Activated T-cell treated with anti-CD3 and anti-CD28 coated beads, Interleukin-2, amount 50 U/mL, for 4 hours (primary cell): ENCODE measurements around the gene NDUFV2. TPM values are rescaled to one million over a fixed set of nuclear protein-coding genes. Genes with fewer than 3 reads are reported as not detected.
A peak's percentile ranks its signal among the peaks of the same experiment; 100 is the strongest.

Experiments used
- ATAC-seq, 2 donors: fragments of 200-7000 bp; cut with Tn5 transposase; one replicate each; pipeline ENCODE4 v1.10.0; 2021
- DNase-seq: peaks from one replicate; pipeline ENCODE4 v3.0.0-alpha.2; 2020
- H3K27me3 Mint-ChIP-seq: one replicate; pipeline ENCODE4 v1.8.0; 2021; ENCODE audit warnings: low read depth, mixed read lengths
- H3K36me3 Mint-ChIP-seq: one replicate; pipeline ENCODE4 v1.8.0; 2022; ENCODE audit warnings: mixed read lengths; ENCODE audit not compliant: insufficient read depth
- H3K4me1 Mint-ChIP-seq: one replicate; pipeline ENCODE4 v1.8.0; 2021; ENCODE audit warnings: low read depth, mixed read lengths
- H3K4me3 Mint-ChIP-seq: one replicate; pipeline ENCODE4 v1.8.0; 2021; ENCODE audit warnings: mild to moderate bottlenecking, moderate library complexity, mixed read lengths
- H3K9me3 Mint-ChIP-seq: one replicate; pipeline ENCODE4 v1.8.0; 2021; ENCODE audit warnings: mixed read lengths
- total RNA-seq, 3 donors: library from RNA; stranded (reverse); gene quantifications; one replicate each; pipeline ENCODE4 v1.2.1, GENCODE V29; 2021

Gene NDUFV2
- total RNA-seq, 3 donors from 2014 or later = 254 to 279 (median 265) TPM

DNA sequence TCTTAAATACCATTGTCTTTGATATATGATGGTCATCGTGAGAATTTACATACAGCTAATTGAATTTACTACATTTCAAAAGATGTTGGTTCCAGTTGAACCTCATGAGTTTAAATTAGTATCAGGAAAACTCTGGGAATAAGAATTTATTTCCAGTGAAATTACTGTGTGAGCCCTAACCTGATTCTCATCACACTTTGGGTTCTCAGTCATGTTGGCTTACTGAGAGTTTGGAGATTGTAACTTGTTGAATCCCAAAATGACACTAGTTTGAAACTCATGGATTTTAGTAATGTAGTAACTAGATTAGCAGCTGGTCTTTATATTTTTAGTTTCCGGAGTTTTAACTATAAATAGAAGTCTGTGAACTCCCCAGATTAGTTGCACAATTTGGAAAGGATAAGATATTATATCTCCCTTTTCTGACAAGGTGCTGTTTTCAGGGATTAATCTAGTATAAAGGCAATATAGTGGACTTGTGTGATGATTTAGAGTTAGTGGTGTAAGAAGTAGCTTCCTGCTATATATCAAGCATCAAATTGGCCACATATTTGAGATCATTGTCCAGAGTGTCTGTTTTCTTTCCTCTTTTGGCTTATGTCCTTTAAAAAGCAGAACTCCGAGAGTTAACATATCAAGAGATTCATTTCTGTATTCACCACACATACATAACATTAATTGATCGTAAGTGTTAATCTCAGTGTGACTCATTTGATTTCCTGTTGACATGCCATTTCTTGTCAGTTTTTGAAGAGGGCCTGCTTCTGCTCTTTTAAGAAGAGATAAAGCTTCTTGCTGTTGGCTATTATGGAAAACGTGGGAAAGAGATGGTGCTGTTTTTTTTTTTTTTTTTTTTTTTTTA is 15.7 kb downstream of the NDUFV2 start:
- Mint-ChIP-seq H3K36me3 (peaks cover 36% of the 10 kb centered on the region), H3K4me3 (peak overlapping the region; percentile 89), H3K27me3 (no peaks in the 10 kb centered on the region), H3K4me1 (peaks cover 80% of the 10 kb centered on the region), H3K9me3 (no peaks in the 10 kb centered on the region)
- DNase-seq (no peak), ATAC-seq (peak; percentile 55)

DNA sequence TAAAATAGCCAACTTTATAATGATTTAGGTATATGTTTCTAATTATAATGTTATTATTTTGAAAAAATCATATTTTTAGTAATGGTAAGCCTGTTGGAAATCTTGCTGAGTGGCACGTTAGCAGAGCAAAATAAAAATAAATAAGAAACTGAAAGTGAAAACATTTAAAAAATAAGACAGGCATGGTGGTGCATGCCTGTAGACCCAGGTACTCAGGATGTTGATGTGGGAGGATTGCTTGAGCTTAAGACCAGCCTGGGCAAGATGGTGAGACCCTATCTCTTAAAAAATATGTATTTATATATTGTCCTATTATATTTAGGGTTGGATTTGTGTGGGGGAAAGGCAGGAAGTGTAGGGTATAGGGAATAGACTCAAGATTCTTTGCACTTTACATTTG is 18.3 kb downstream of the NDUFV2 start:
- no peak for DNase-seq
- Mint-ChIP-seq H3K27me3 (no peaks in the 10 kb centered on the region), H3K4me3 (peak overlapping the region; percentile 56), H3K36me3 (peaks cover 44% of the 10 kb centered on the region), H3K4me1 (peaks cover 73% of the 10 kb centered on the region), H3K9me3 (no peaks in the 10 kb centered on the region)
- no peak for ATAC-seq

DNA sequence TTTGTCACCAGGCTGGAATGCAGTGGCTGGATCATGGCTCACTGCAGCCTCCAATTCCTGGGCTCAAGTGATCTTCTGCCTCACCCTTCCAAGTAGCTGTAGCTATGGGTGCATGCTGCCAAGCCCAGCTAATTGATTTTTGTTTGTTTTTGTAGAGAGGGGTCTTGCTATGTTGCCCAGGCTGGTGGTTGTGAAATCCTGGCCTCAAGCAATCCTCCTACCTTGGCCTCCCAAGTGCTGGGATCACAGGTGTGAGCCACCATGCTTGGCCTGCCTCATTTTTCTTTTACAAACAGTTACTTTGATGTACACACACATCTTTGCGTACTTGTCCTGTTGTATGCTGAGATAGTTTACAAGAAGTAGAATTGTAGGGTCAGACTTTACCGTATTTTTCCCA is 21.0 kb downstream of the NDUFV2 start:
- Mint-ChIP-seq H3K4me1 (peaks cover 60% of the 10 kb centered on the region), H3K27me3 (no peaks in the 10 kb centered on the region), H3K4me3 (no peak overlapping the region), H3K9me3 (no peaks in the 10 kb centered on the region), H3K36me3 (peaks cover 49% of the 10 kb centered on the region)
- DNase-seq = no peak
- no peak for ATAC-seq

DNA sequence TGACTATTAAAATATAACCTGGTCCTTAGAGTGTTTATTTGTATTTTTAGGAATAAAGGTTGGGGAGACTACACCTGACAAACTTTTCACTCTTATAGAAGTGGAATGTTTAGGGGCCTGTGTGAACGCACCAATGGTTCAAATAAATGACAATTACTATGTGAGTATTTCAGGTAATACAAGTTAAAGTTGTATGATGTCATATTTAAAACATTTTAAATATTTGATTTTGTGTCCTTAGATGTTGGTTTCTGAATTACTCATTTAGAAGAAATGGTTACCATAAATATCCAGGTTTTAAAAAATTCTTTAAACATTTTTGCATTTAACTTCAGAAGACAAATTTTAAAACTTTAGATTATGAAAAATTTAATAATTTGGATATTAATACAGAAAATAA is 22.3 kb downstream of the NDUFV2 start:
- Mint-ChIP-seq H3K4me3 (no peak overlapping the region), H3K36me3 (peaks cover 51% of the 10 kb centered on the region), H3K4me1 (peaks cover 59% of the 10 kb centered on the region), H3K9me3 (no peaks in the 10 kb centered on the region), H3K27me3 (no peaks in the 10 kb centered on the region)
- DNase-seq (no peak), ATAC-seq (no peak)

DNA sequence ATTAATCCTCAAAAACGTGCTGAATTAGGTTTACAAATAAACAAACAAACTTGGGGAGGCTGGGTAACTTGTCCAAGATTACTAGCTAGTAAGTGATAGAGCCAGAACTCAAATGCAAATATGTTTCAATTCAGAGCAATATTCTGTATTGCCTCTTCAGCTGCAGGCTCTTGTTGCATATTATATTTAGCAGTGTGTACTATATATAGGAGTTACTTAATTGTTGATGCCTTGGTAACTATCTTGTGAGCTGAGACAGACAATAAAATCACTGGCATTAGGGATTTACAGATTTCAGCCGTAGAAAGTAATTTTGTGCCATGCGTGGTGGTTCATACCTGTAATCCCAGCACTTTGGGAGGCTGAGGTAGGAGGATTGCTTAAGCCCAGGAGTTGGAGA is 23.8 kb downstream of the NDUFV2 start:
- DNase-seq = no peak
- Mint-ChIP-seq H3K36me3 (peaks cover 53% of the 10 kb centered on the region), H3K4me3 (no peak overlapping the region), H3K9me3 (no peaks in the 10 kb centered on the region), H3K27me3 (no peaks in the 10 kb centered on the region), H3K4me1 (peaks cover 53% of the 10 kb centered on the region)
- no peak for ATAC-seq

DNA sequence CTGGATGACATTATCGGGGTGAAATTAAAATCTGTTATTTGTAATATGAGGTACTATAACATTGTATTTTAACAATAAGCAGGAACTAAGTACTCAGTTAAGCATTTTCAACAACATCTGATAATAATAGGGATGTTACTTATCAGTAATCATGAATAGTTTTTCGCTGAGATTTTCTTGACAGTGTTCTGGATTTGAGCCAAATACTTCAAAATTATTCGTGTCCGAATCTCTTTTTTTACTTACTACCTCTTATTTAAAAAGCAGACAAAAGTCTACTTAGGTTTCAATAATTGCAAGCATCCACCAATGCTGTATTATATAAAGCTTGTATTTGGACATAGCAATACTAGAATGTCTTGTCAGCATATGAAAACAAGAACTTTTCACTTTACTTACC is 27.7 kb downstream of the NDUFV2 start:
- Mint-ChIP-seq H3K36me3 (peaks cover 55% of the 10 kb centered on the region), H3K4me1 (peaks cover 57% of the 10 kb centered on the region), H3K27me3 (no peaks in the 10 kb centered on the region), H3K9me3 (no peaks in the 10 kb centered on the region), H3K4me3 (no peak overlapping the region)
- ATAC-seq (no peak), DNase-seq (no peak)

DNA sequence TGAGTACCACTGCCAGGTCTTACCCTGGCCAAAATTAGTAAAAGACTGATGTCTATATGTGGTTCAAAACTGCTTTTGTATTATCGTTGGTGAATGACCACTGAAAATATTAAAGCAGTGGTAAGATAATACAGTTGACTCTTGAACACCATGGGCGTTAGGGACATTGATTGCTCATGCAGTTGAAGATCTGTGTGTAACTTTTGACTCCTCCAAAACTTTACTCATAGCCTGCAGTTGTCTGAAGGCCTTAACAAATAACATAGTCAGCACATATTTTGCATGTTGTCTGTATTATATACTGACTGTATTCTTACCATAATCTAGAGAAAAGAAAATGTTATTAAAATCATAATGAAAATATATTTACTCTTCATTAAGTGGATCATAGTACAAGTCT is 28.3 kb downstream of the NDUFV2 start:
- Mint-ChIP-seq H3K4me1 (peaks cover 58% of the 10 kb centered on the region), H3K4me3 (no peak overlapping the region), H3K36me3 (peaks cover 50% of the 10 kb centered on the region), H3K27me3 (no peaks in the 10 kb centered on the region), H3K9me3 (no peaks in the 10 kb centered on the region)
- DNase-seq (no peak), ATAC-seq (peak in 1 of 2 donors; percentile 31)

DNA sequence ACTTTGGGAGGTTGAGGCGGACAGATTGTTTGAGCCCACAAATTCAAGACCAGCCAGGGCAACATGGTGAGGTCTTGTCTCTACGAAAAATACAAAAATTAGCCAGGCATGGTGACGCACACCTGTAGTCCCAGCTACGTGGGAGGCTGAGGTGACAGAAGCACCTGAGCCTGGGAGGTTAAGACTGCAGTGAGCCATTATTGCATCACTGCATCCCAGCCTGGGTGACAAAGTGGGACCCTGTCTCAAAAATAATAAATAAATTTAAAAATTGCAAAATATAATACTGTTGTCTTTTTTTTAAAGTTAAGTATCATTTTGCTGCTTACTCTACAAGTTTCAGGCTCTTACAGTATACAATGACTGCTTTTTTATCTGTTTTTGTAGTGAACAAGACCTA is 30.1 kb downstream of the NDUFV2 start:
- peaks cover 54% of the 10 kb centered on the region for H3K4me1 Mint-ChIP-seq
- no peak for DNase-seq
- H3K27me3 Mint-ChIP-seq = no peaks in the 10 kb centered on the region
- no peak for ATAC-seq
- no peaks in the 10 kb centered on the region for H3K9me3 Mint-ChIP-seq
- peaks cover 44% of the 10 kb centered on the region for H3K36me3 Mint-ChIP-seq
- no peak overlapping the region for H3K4me3 Mint-ChIP-seq

DNA sequence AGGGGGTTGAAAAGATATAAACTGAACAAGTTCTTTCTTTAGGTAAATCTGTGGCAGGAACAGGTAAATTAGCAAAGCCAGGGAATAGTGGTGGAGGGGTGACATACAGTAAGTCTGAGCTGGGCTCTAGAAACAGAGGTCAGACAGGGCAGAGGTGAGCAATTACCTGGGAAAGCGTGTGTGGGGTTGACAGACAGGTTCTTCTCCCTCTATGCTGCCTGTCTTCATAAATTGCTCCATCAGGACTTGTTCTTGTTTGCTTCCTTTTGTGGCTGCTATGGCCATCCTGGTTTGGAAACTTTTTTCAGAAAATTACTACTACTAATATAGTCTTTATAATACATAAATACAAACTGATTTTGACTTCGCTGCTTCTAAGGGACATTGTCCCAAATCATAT is 30.7 kb downstream of the NDUFV2 start:
- Mint-ChIP-seq H3K4me1 (peaks cover 51% of the 10 kb centered on the region), H3K36me3 (peaks cover 38% of the 10 kb centered on the region), H3K27me3 (no peaks in the 10 kb centered on the region), H3K4me3 (no peak overlapping the region), H3K9me3 (no peaks in the 10 kb centered on the region)
- no peak for DNase-seq
- no peak for ATAC-seq

DNA sequence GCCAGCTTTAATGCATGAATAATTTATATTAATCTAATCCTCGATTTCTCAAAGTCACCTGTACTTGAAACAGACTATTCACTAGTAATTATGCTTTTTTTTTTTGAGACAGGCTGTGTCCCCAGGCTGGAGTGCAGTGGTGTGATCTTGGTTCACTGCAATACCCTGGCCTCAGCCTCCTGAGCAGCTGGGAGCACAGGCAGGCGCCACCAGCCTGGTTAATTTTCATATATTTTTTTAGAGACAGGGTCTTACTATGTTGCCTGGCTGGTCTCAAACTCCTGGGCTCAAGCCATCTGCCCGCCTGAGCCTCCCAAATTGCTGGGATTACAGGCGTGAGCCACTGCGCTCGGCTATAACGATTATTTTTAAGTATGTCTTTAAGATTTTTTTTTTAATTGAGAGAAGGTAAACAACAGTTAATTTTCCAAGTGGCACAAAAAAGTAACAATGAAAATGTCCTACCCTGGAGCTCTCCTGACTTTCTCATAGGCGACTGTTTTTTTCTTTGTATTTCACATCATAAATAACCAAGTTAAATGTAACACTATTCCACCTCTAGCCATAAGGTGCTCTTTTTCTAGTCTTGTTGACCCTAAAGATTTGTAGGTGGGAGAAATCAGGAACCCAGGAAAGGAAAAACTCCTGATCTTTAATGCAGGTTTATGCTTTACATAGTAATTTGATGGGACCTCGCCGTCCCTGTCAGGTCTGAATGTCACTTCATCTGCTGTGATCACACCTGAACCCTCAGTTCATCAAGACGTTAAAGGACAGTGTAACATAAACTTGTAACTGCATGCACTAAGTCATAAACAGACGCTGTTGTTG is 32.8 kb downstream of the NDUFV2 start:
- H3K9me3 Mint-ChIP-seq = no peaks in the 10 kb centered on the region

DNA sequence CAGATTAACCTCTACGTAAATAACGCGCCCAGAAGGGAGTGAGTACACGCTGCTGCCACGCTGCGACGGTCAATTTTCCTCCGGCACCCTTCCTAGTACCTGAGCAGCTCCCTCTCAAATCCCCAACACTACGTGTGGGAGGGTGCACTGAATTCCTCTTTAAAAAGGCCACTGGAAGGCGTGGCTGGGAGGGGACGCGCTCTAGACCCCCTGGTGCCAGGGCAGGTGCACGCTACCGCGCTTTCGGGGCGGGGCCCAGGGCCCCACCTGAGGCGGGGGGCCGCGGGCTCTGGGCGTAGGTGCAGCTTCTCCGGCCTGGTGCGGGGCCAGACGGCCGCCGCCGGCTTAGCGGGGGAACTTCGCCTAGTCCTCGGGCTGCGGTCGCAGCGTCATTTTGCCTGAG is 33.4 kb downstream of the NDUFV2 start:
- no peaks in the 10 kb centered on the region for H3K9me3 Mint-ChIP-seq
- H3K4me3 Mint-ChIP-seq = peak overlapping the region; percentile 93
- H3K27me3 Mint-ChIP-seq = no peaks in the 10 kb centered on the region
- peak; percentile 41 for DNase-seq
- peaks cover 28% of the 10 kb centered on the region for H3K36me3 Mint-ChIP-seq
- H3K4me1 Mint-ChIP-seq = peaks cover 60% of the 10 kb centered on the region
- peak; percentile 13 to 14 for ATAC-seq

More for the DNA sequence above, 32.8 kb downstream of the NDUFV2 start:
- no peak for ATAC-seq
- DNase-seq = no peak
- Mint-ChIP-seq H3K27me3 (no peaks in the 10 kb centered on the region), H3K4me3 (peak overlapping the region; percentile 93), H3K36me3 (peaks cover 31% of the 10 kb centered on the region), H3K4me1 (peaks cover 57% of the 10 kb centered on the region)

DNA sequence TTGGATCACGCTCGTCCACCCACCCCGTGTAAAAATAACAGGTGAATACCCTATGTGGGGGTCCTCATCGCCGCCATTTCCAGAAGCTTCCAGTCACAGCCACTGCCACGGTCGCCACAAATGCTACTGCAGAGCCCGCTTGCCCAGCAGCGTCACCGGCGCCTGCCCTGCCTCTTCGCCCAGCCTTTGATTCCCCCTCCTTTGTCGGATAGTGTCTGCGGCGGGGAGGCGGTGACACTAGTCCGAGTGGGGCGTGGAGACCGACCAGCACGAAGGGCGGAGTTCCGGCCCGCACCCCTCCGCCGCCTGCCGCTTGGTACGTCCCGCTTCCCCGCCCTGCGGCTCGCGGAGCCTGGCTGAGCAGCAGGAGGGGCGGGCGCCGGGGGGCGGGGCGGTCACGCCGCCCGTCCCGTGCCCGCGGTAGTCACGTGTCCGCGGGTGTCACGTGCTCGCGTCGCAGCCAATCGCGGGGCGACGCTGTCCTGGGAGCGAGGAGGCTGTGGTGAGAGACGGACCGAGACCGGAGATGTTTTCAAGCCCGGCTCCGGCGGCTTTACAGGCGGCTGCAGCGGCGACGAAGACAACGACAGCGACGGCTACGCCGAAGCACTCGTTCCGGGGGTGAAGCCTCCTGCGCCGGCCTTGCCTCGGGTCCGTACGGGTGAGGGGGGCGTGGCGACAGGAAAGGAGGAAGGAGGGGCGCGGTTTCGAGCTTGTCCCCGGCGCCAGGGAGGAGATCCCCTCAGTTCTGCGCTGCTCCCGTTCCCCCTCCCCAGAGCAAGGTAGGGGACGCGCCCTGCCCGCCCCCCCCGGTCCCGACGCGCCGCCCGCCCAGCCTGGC is 34.0 kb downstream of the NDUFV2 start, which contains the start of gene ANKRD12:
Gene ANKRD12, plus strand, starts transcription at position 467 of the 841 bp plus-strand sequence. CDS start 45,652 bp downstream, outside the sequence.
- ATAC-seq (peak; percentile 70 to 77), DNase-seq (peak; percentile 97)
- Mint-ChIP-seq H3K27me3 (no peaks in the 10 kb centered on the region), H3K4me1 (peaks cover 65% of the 10 kb centered on the region), H3K36me3 (peaks cover 27% of the 10 kb centered on the region), H3K9me3 (no peaks in the 10 kb centered on the region), H3K4me3 (peak within 1 kb of the TSS; percentile 93)

DNA sequence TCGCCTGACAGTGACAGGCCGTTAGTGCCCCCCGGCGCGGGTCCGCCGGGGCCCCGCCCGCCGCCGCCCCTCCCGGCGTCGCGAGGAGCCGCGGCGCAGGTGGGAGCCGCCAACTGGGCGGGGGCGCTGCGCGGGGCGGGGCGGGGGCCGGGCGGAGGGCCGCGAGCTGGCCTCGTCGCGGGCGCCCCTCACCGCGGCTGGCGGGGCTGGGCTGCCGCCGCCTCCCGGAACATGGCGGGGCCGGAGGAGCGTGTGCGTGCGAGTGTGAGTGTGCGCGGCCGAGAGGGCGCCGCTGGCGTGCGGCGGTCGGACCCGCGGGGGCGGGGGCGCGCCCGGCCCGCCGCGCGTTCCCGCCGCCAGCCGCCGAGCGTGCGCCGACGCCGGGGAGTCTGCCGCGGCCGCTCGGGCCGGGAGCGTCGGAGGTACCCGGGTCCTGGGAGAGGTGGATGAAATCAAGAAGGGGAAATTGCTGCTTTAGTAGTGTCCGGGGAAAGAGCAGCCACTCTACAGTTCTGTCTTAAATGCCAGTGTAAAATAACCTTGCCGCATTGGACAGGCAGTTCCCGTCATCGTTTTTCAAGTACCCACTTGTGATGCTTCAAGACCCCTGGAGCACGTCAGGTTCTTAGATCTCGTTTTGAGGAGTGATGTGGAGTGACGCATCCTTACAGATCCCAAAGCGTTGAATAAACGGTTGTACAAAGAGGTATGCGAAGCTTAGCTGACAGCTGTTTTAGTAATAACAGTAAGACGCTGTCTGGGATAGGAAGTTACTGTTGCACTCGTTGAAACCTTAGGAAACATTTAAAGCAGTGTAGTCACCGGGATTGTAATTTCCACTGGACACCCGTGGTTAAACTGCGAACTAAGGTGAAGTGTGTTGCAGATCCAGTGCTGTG is 34.9 kb downstream of the NDUFV2 start:
- peaks cover 66% of the 10 kb centered on the region for H3K4me1 Mint-ChIP-seq
- DNase-seq = peak; percentile 56
- H3K9me3 Mint-ChIP-seq = no peaks in the 10 kb centered on the region
- H3K4me3 Mint-ChIP-seq = peak overlapping the region; percentile 89
- H3K27me3 Mint-ChIP-seq = no peaks in the 10 kb centered on the region
- peak; percentile 55 for ATAC-seq
- H3K36me3 Mint-ChIP-seq = peaks cover 23% of the 10 kb centered on the region
